Liver (tissue), 9 donors: ENCODE results near the gene HIVEP2. TPM values are rescaled to one million over a fixed set of nuclear protein-coding genes. Genes with fewer than 3 reads are reported as not detected.
A peak's percentile ranks its signal among the peaks of the same experiment; 100 is the strongest.

ENCODE experiments used
- DNase-seq: peaks from one replicate; pipeline ENCODE4 v3.0.0-alpha.2; 2017; ENCODE audit warnings: low spot score
- H3K27ac ChIP-seq, 2 donors: one replicate each; pipeline ENCODE4 v1.7.0; 2013; ENCODE audit warnings: inconsistent platforms in 2 of 2, low read length in 2 of 2, control low read depth in 1 of 2, low read depth in 1 of 2, mild to moderate bottlenecking in 1 of 2
- H3K27me3 ChIP-seq, 4 donors: one replicate each; pipeline versions ENCODE4 v1.6.1 to v1.7.0; 2013; ENCODE audit warnings: low read length in 3 of 4, inconsistent platforms in 1 of 4, mild to moderate bottlenecking in 1 of 4, moderate library complexity in 1 of 4; ENCODE audit not compliant: control insufficient read depth in 4 of 4, insufficient read depth in 4 of 4
- H3K36me3 ChIP-seq, 4 donors: one replicate each; pipeline versions ENCODE4 v1.6.1 to v1.7.0; 2013; ENCODE audit warnings: low read length in 3 of 4, mild to moderate bottlenecking in 3 of 4, low read depth in 1 of 4, moderate library complexity in 1 of 4; ENCODE audit not compliant: control insufficient read depth in 4 of 4, insufficient read depth in 3 of 4
- H3K4me1 ChIP-seq, 4 donors: one replicate each; pipeline versions ENCODE4 v1.6.1 to v1.7.0; 2013; ENCODE audit warnings: low read length in 3 of 4, mild to moderate bottlenecking in 3 of 4, moderate library complexity in 1 of 4; ENCODE audit not compliant: control insufficient read depth in 4 of 4, insufficient read depth in 4 of 4
- H3K4me3 ChIP-seq, 3 donors: one replicate each; pipeline versions ENCODE4 v1.6.1 to v1.7.0; 2013; ENCODE audit warnings: low read length in 3 of 3, control low read depth in 1 of 3, low read depth in 1 of 3, mild to moderate bottlenecking in 1 of 3
- H3K9ac ChIP-seq, 2 donors: one replicate each; pipeline ENCODE4 v1.7.0; 2013; ENCODE audit warnings: low read length in 2 of 2, mild to moderate bottlenecking in 2 of 2, moderate library complexity in 2 of 2, control low read depth in 1 of 2, low read depth in 1 of 2
- H3K9me3 ChIP-seq, 4 donors: one replicate each; pipeline versions ENCODE4 v1.6.1 to v1.7.0; 2013; ENCODE audit warnings: low read length in 3 of 4; ENCODE audit not compliant: control insufficient read depth in 4 of 4
- EGR1 ChIP-seq, 2 donors: IDR thresholded peaks; 2 replicates each; pipeline ENCODE4 v1.6.1; 2016 to 2018; ENCODE audit warnings: antibody characterized with exemption in 2 of 2, low read depth in 2 of 2
- FOXA1 ChIP-seq: IDR thresholded peaks from 2 replicates; pipeline ENCODE4 v1.6.1; 2016; ENCODE audit warnings: antibody characterized with exemption
- FOXA2 ChIP-seq: IDR thresholded peaks from 2 replicates; pipeline ENCODE4 v1.6.1; 2016; ENCODE audit warnings: antibody characterized with exemption
- GABPA ChIP-seq, 2 donors: IDR thresholded peaks in 1 of 2; conservative IDR thresholded peaks in 1 of 2; 2 replicates each; pipeline ENCODE4 v1.6.1; 2016; ENCODE audit warnings: antibody characterized with exemption in 2 of 2, mild to moderate bottlenecking in 1 of 2, moderate library complexity in 1 of 2
- HNF4A ChIP-seq, 2 donors: conservative IDR thresholded peaks; 2 replicates each; pipeline ENCODE4 v1.6.1; 2016; ENCODE audit warnings: antibody characterized with exemption in 2 of 2, mild to moderate bottlenecking in 2 of 2
- HNF4G ChIP-seq: IDR thresholded peaks from 2 replicates; pipeline ENCODE4 v1.6.1; 2016; ENCODE audit warnings: antibody characterized with exemption
- JUND ChIP-seq, 2 donors: IDR thresholded peaks; 2 replicates each; pipeline ENCODE4 v1.6.1; 2016; ENCODE audit warnings: antibody characterized with exemption in 2 of 2
- NR2F2 ChIP-seq: IDR thresholded peaks from 2 replicates; pipeline ENCODE4 v1.6.1; 2016; ENCODE audit warnings: antibody characterized with exemption
- RAD21 ChIP-seq, 2 donors: IDR thresholded peaks; 2 replicates each; pipeline ENCODE4 v1.6.1; 2016; ENCODE audit warnings: antibody characterized with exemption in 2 of 2, mild to moderate bottlenecking in 2 of 2
- RXRA ChIP-seq, 2 donors: IDR thresholded peaks; 2 replicates each; pipeline ENCODE4 v1.6.1; 2017 to 2018; ENCODE audit warnings: antibody characterized with exemption in 2 of 2, mild to moderate bottlenecking in 1 of 2
- SP1 ChIP-seq: IDR thresholded peaks from 2 replicates; pipeline ENCODE4 v1.6.1; 2018; ENCODE audit warnings: antibody characterized with exemption, mild to moderate bottlenecking
- TAF1 ChIP-seq: conservative IDR thresholded peaks from 2 replicates; pipeline ENCODE4 v1.6.1; 2016; ENCODE audit warnings: antibody characterized with exemption, mild to moderate bottlenecking
- YY1 ChIP-seq: IDR thresholded peaks from 2 replicates; pipeline ENCODE4 v1.6.1; 2016; ENCODE audit warnings: antibody characterized with exemption, mild to moderate bottlenecking
- WGBS: extraction: QIAGEN DNeasy Blood & Tissue Kit; methylation state at CpG from one replicate; pipeline ENCODE4 v1.1.7; 2013; 5-methylcytosine and 5-hydroxymethylcytosine counted together
- polyA plus RNA-seq, 2 donors: library from polyadenylated mRNA; stranded (reverse) in 1 of 2; unstranded in 1 of 2; fragments of 200-250 nt in 1 of 2; fragments of >200 nt in 1 of 2; fragmentation: Nextera tagmentation in 1 of 2; extraction: Ambion mirVana in 1 of 2; gene quantifications; one replicate each; pipeline versions ENCODE4 v1.2.1 to v1.2.3, GENCODE V29; 2013 to 2015
- total RNA-seq, 2 donors: library from RNA; depleted of rRNA; stranded (reverse); fragments of >200 nt; gene quantifications; one replicate each; pipeline ENCODE4 v1.2.3, GENCODE V29; 2014
- TF ChIP-seq, protein P1 (sequence below): IDR thresholded peaks from 2 replicates; pipeline ENCODE4 v1.6.1; 2016; ENCODE audit warnings: antibody characterized with exemption
- TF ChIP-seq, protein P2 (sequence below): fragments of 150-350 bp; IDR thresholded peaks from 2 replicates; pipeline ENCODE4 v1.5.1; 2017; ENCODE audit warnings: improper control_type of control experiment, low read depth, low read length; ENCODE audit not compliant: missing input control
- TF ChIP-seq, protein P3 (sequence below): IDR thresholded peaks from 2 replicates; pipeline ENCODE4 v1.6.1; 2016; ENCODE audit warnings: antibody characterized with exemption
- TF ChIP-seq, protein P4 (sequence below): IDR thresholded peaks from 2 replicates; pipeline ENCODE4 v1.6.1; 2016; ENCODE audit warnings: antibody characterized with exemption
- TF ChIP-seq, protein P5 (sequence below): IDR thresholded peaks from 2 replicates; pipeline ENCODE4 v1.6.1; 2016; ENCODE audit warnings: antibody characterized with exemption, mild to moderate bottlenecking
- donor health status: healthy.
- donor health status: healthy.
- donor health status: healthy.
- donor health status: healthy.
- donor health status: healthy.

Gene HIVEP2
- total and polyA plus RNA-seq, 4 donors: 0.82 to 6.6 (median 1.3) TPM

DNA sequence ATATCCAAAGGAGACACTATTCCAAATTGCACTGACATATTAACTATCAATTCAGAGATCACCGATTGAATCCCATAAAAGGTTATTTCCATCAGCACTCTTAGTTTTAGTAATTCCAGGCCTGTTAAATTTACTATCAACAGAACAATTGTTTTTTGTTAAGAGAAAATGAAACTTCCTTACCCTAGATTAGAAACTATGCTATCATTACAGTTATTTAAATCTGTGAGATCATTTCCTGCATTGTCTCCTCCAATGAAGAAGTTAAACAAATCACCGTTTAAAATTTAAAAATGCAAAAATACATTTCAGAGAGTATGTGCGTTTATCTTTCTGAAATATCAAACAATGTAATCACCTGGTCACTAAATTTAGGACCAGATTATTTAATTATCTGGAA is 57.5 kb downstream of the HIVEP2 start (continued):
- no peak for TF ChIP-seq HNF4G
- TF ChIP-seq SP1: no peak
- TF ChIP-seq FOXA2: no peak
- no peak for TF ChIP-seq RAD21 (IDR thresholded peaks at IDR 0.05)
- TF ChIP-seq GABPA (IDR thresholded peaks at IDR 0.05 in 1 of 2, conservative IDR thresholded peaks at IDR 0.05 in 1 of 2): no peak
- TF ChIP-seq, protein P1, sequence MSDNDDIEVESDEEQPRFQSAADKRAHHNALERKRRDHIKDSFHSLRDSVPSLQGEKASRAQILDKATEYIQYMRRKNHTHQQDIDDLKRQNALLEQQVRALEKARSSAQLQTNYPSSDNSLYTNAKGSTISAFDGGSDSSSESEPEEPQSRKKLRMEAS: no peak
- TF ChIP-seq YY1: no peak

DNA sequence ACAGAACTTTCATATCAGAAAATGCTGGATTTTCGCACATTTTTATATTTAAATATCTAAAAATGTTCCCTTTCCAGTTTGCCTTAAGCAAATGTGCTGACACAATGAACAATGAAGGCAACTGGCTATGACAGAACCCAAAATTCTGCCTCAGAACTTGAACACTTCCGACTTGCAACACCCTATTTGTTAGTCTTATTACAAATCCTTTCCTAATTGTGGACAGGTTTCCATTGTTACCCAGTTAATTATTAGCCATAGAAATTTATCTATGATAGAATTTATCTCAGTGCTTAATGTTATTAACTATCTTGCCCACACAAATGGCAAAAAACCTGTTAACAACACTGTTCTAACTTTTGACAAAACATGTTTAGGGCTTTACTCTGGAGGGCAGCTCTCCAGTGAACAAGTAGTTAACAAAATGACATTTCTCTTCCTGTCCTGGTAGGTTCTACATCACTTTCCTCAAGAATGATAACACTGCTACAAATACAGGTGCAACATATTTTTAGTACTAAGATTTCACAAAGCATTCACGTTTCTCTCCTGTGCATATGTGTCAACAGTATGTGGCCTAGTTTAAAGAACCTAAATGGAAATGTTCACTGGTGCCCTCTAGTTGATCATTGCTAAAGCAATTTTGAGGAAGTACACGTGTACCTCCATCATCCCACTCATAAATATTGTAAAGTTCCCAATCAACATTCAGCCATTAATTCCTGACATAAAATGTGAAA is 58.4 kb downstream of the HIVEP2 start:
- TF ChIP-seq GABPA (IDR thresholded peaks at IDR 0.05 in 1 of 2, conservative IDR thresholded peaks at IDR 0.05 in 1 of 2): no peak
- no peak for TF ChIP-seq JUND (IDR thresholded peaks at IDR 0.05)
- peak; percentile 34 to 41 for TF ChIP-seq RXRA (IDR thresholded peaks at IDR 0.05)
- TF ChIP-seq NR2F2: no peak
- TF ChIP-seq, protein P1: peak; percentile 73
- peak; percentile 54 for TF ChIP-seq SP1
- TF ChIP-seq YY1: no peak
- TF ChIP-seq, protein P2, sequence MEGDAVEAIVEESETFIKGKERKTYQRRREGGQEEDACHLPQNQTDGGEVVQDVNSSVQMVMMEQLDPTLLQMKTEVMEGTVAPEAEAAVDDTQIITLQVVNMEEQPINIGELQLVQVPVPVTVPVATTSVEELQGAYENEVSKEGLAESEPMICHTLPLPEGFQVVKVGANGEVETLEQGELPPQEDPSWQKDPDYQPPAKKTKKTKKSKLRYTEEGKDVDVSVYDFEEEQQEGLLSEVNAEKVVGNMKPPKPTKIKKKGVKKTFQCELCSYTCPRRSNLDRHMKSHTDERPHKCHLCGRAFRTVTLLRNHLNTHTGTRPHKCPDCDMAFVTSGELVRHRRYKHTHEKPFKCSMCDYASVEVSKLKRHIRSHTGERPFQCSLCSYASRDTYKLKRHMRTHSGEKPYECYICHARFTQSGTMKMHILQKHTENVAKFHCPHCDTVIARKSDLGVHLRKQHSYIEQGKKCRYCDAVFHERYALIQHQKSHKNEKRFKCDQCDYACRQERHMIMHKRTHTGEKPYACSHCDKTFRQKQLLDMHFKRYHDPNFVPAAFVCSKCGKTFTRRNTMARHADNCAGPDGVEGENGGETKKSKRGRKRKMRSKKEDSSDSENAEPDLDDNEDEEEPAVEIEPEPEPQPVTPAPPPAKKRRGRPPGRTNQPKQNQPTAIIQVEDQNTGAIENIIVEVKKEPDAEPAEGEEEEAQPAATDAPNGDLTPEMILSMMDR: peak; percentile 40
- TF ChIP-seq, protein P3, sequence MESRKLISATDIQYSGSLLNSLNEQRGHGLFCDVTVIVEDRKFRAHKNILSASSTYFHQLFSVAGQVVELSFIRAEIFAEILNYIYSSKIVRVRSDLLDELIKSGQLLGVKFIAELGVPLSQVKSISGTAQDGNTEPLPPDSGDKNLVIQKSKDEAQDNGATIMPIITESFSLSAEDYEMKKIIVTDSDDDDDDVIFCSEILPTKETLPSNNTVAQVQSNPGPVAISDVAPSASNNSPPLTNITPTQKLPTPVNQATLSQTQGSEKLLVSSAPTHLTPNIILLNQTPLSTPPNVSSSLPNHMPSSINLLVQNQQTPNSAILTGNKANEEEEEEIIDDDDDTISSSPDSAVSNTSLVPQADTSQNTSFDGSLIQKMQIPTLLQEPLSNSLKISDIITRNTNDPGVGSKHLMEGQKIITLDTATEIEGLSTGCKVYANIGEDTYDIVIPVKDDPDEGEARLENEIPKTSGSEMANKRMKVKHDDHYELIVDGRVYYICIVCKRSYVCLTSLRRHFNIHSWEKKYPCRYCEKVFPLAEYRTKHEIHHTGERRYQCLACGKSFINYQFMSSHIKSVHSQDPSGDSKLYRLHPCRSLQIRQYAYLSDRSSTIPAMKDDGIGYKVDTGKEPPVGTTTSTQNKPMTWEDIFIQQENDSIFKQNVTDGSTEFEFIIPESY: no peak
- TF ChIP-seq EGR1 (IDR thresholded peaks at IDR 0.05; ENCODE audit: low read depth in 2 of 2): no peak
- peak; percentile 81 to 83 for TF ChIP-seq RAD21 (IDR thresholded peaks at IDR 0.05)
- TF ChIP-seq HNF4G: no peak
- peak; percentile 39 for TF ChIP-seq FOXA1
- TF ChIP-seq, protein P4, sequence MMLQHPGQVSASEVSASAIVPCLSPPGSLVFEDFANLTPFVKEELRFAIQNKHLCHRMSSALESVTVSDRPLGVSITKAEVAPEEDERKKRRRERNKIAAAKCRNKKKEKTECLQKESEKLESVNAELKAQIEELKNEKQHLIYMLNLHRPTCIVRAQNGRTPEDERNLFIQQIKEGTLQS: no peak
- TF ChIP-seq TAF1: no peak
- no peak for TF ChIP-seq FOXA2
- TF ChIP-seq, protein P5, sequence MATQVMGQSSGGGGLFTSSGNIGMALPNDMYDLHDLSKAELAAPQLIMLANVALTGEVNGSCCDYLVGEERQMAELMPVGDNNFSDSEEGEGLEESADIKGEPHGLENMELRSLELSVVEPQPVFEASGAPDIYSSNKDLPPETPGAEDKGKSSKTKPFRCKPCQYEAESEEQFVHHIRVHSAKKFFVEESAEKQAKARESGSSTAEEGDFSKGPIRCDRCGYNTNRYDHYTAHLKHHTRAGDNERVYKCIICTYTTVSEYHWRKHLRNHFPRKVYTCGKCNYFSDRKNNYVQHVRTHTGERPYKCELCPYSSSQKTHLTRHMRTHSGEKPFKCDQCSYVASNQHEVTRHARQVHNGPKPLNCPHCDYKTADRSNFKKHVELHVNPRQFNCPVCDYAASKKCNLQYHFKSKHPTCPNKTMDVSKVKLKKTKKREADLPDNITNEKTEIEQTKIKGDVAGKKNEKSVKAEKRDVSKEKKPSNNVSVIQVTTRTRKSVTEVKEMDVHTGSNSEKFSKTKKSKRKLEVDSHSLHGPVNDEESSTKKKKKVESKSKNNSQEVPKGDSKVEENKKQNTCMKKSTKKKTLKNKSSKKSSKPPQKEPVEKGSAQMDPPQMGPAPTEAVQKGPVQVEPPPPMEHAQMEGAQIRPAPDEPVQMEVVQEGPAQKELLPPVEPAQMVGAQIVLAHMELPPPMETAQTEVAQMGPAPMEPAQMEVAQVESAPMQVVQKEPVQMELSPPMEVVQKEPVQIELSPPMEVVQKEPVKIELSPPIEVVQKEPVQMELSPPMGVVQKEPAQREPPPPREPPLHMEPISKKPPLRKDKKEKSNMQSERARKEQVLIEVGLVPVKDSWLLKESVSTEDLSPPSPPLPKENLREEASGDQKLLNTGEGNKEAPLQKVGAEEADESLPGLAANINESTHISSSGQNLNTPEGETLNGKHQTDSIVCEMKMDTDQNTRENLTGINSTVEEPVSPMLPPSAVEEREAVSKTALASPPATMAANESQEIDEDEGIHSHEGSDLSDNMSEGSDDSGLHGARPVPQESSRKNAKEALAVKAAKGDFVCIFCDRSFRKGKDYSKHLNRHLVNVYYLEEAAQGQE: peak; percentile 18
- TF ChIP-seq HNF4A (conservative IDR thresholded peaks at IDR 0.05): peak; percentile 33 to 44
- Histone ChIP-seq H3K27ac (no peak overlapping the region), H3K9me3 (no peaks in the 10 kb centered on the region), H3K36me3 (no peaks in the 10 kb centered on the region), H3K4me1 (peaks cover 0 to 6% (median 2%) of the 10 kb centered on the region in 4 donors), H3K4me3 (no peak overlapping the region), H3K9ac (no peak overlapping the region), H3K27me3 (no peaks in the 10 kb centered on the region)
- WGBS: 33% methylated on average over 4 of the region's 4 CpGs
- DNase-seq: no peak
